ENCODE results near the gene SP2.

SP2 gene

DNA sequence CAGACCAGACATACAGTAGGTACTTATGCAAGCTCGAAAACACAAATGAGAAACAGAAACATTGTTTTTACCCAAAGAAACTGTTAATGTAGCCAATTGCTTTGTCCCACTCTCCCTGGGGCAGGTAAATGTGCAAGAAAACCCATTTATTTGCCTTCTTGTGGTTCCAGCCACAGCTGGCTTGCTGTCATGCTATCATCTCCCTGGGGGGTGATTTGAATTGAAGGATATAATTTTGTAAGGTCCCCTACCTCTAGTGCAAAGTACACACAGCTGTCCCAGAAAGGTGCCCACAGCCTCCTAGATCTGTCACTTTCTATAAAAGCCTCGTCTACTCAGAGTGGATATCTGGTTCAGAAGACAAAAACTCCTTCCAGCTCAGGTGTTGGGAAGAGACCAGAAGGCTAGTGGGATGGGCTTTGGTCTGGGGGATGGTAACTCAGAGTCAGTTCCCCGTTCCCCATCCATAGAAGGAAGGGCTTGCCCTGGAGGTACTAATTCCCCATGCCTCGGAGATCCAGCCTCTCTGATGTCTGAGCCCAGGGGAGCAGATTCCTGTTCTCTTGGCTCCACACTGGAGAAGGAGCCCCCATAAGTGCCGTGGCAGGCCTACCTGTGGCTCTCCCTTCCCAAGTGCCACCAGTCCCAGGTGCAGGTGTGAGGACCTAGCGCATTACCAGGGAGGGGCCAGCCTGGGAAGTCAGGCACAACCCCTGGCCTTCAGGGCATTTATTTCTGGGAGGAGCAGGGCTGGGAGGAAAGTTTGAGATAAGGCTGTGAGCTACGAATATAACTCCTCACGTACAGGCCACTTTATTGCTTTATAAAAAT lies 64.0 kb downstream of the SP2 start:
- in situ Hi-C loops (cut with MboI; ENCODE audit: low pct_unique_long_range_greater_than_20kb, low sequenced_read_pairs), result loop anchor here (25.0 kb wide), 1 partner anchor 123 kb away; the partner anchor contains the start of genes LRRC46, MRPL10 and SCRN2
- DNase-seq, result no peak

DNA sequence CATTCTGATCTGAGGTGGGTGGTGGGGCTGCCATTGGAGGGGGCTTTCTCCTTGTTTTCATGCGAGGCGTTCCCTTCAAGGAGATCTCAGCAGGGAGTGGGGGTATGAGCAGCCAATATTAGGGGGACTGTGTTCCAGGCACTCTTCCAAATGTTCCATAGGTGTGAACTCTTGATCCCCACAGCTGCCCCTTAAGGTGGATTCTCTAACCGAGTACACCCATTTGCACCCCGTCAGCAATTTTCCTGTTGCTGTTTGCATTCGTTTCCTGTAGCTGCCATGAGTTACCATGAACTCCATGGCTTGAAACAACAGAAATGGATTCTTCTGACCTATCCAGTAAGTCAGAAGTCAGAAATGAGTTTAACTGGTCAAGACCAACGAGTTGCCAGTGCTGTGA lies 65.4 kb downstream of the SP2 start:
- no peak for DNase-seq
- in situ Hi-C loops (cut with MboI; ENCODE audit: low pct_unique_long_range_greater_than_20kb, low sequenced_read_pairs), result loop anchor here (25.0 kb wide), 1 partner anchor 124 kb away; the partner anchor contains the start of genes LRRC46, MRPL10 and SCRN2

DNA sequence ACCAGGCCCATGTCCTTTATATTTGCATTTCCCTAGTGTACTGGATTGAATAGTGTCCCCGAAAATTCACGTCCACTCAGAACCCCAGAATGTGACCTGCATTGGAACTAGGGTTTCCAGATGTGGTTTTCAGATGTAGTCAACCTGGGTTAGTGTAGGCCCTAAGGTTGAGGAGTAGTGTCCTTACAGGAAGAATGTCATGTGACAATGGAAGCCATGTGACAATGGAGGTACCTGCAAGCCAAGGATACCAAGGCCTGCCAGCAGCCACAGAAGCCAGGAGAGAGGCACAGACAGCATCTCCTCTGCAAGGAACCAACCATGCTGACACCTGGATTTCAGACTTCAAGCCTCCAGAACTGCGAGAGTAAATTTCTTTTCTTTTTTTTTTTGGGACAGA lies 66.9 kb downstream of the SP2 start:
- in situ Hi-C loops (cut with MboI; ENCODE audit: low pct_unique_long_range_greater_than_20kb, low sequenced_read_pairs), result loop anchor here (25.0 kb wide), 1 partner anchor 126 kb away; the partner anchor contains the start of genes LRRC46, MRPL10 and SCRN2
- DNase-seq, result no peak

DNA sequence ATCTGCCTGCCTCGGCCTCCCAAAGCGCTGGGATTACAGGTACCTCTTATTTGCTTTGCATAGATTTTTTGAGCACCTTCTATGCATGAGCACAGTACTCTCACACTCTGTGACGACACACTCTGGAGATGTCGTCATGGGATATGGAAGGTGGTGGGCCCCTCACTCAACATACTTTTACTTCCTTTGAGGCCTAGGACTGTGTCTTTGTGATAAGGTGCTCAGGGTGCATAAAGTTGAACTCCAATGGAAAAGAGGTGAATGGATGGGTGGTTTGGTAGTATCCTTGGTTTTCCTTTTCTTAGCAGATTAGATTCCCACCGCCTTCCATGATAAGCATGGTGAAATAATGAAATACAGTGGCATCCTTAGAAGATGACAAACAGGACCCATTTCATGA lies 68.8 kb downstream of the SP2 start:
- DNase-seq, result no peak
- in situ Hi-C loops (cut with MboI; ENCODE audit: low pct_unique_long_range_greater_than_20kb, low sequenced_read_pairs), result loop anchor here (25.0 kb wide), 1 partner anchor 128 kb away; the partner anchor contains the start of genes LRRC46, MRPL10 and SCRN2

DNA sequence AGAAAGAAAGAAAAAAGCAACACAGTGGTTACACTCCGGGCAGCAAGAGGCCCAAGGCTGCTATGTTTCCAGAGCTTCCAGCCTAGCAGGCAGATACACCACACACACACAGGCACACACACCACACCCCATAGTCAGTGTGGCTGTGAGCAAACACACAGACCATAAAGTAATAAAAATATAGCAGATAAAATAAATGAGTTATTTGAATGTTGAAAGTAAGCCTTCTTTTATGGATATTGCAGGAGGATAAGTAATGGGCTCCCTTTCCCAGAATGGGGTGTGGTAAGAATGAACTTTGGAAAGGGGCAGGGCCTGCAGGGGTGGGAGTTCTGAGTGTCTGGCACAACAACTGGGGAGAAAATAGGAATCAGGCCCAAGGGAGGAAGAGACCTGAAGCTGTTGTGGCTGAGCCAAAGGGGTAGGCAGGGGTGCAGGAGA lies 70.1 kb downstream of the SP2 start:
- in situ Hi-C loops (cut with MboI; ENCODE audit: low pct_unique_long_range_greater_than_20kb, low sequenced_read_pairs), result loop anchor here (25.0 kb wide), 1 partner anchor 129 kb away; the partner anchor contains the start of genes LRRC46, MRPL10 and SCRN2
- DNase-seq, result no peak

DNA sequence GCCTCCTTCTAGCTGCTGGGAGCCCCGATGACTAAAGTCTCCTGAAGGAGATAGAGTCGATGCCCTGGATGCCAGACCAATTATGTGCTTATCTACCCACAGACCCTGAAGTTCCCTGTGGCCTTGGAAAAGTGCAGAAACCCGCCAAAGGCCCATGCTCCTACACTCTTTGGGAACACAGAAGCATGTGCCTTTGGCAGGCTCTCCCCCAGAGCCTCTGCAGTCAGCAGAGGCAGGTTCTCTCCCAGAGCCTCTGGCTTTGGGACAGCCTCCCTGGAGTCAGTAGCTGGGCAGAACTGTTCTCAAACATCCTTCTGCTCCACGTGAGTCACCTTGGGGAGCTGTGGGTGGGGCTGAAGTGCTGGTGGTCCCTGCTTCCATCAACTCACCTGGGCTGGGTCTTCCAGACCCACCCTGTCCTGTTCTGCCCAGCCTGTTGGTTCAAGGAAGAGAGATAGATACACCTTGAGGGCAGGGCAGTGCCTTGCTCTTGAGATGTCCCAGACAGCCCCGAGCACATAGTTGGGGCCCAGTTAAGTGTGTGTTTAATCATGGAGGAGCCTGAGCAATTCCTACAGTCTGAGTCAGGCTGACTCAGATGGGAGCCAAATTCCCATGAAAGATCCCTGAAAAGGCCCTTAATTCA lies 71.7 kb downstream of the SP2 start:
- DNase-seq, result no peak
- in situ Hi-C loops (cut with MboI; ENCODE audit: low pct_unique_long_range_greater_than_20kb, low sequenced_read_pairs), result loop anchor here (25.0 kb wide), 1 partner anchor 130 kb away; the partner anchor contains the start of genes LRRC46, MRPL10 and SCRN2

DNA sequence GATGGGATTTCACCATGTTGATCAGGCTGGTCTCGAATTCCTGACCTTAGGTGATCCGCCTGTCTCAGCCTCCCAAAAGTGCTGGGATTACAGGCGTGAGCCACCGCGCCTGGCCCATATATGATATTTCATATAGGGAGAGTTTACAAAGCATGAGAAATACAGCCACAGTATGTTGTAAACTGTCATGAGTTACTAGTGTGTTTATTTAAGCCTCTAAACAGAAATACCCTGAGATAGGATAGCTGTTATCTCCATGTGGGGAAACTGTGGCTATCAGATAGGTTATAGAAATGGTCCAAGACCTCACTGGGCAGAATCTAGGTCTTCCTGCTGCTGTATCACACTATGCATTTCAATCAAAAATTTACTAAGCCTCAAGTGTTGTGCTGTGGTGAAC lies 72.8 kb downstream of the SP2 start:
- no peak for DNase-seq
- in situ Hi-C loops (cut with MboI; ENCODE audit: low pct_unique_long_range_greater_than_20kb, low sequenced_read_pairs), result loop anchor here (25.0 kb wide), 1 partner anchor 132 kb away; the partner anchor contains the start of genes LRRC46, MRPL10 and SCRN2

DNA sequence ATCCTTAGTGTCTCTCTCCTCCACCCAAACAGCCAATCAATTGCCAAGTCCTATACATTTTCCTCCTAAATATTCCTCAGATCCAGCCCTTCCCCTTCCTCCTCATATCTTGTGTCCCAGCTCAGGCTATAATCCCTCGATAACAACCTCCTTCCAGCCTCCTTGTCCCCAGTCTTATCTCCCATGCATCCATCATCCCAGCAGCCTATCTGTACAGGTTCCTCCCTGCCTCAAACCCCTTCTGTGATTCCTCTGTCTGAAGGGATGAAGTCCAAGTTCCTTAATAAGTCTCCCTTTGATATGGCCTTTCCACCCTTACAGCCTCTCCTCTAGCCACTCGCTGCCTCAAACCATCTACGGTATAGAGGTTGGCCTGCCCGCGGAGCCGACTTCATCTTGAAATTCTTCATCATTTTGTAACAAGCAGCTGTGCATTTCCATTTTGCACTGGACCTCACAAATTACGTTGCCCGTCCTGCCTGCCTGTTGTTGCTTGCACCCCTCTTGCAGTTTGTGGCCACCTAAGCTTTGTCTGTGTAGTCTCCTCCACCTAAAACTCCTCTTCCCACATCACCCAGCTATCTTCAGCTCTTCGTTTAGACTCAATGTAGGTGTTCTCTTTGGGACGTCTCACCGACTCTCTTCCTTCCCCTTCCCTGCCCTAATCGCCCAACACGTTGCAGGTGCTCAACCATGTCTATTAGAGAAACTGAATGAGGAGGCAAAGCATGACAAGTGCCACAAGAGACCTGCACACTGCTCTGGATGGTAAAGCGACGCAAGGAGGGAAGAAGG lies 74.1 kb downstream of the SP2 start:
- in situ Hi-C loops (cut with MboI; ENCODE audit: low pct_unique_long_range_greater_than_20kb, low sequenced_read_pairs), result loop anchor here (25.0 kb wide), 1 partner anchor 133 kb away; the partner anchor contains the start of genes LRRC46, MRPL10 and SCRN2
- DNase-seq, result no peak

DNA sequence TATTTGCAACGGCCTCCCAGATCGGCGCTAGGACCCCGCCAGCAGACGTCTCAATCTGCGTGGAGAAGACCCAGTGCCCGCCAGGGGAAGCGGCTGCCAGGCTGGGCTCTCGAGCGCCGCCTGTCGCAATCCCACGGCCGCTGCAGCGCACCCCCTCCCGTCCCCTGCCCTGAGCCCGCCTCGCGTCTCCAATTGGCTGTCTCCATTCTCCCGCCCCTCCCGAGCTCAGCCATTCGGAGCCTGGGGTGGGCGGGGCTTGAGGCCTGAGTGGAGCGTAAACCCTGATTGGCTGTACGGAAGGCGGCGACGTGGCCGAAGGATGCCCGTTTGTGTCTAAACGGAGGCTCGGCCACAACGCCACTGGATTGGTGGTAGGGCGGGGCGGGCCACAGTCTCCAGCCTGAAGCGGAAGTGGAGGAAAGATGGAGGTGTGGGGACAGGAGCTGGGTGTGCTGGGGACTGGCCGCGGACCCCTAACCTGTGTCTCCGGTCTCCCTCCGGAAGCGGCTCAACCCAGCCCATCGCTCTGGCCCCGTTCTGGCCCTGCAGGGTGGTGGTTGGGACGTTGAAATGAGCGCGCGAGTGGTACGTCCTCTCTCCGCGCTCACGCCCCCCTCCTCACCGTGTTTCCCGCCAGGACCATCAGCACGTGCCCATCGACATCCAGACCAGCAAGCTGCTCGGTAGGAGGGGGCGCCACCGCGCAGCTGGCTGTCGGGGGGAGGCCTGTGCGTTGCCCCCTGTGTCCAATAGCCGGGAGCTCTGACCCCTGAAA lies 74.9 kb downstream of the SP2 start, which contains the start of gene CDK5RAP3:
TSS of gene CDK5RAP3 (plus strand) at position 389 of the 775 bp plus-strand sequence. CDS start at position 423, 34 bp downstream.
- in situ Hi-C loops (cut with MboI; ENCODE audit: low pct_unique_long_range_greater_than_20kb, low sequenced_read_pairs), result loop anchor here (25.0 kb wide), 1 partner anchor 134 kb away; the partner anchor contains the start of genes LRRC46, MRPL10 and SCRN2
- peak; percentile 100 for DNase-seq

DNA sequence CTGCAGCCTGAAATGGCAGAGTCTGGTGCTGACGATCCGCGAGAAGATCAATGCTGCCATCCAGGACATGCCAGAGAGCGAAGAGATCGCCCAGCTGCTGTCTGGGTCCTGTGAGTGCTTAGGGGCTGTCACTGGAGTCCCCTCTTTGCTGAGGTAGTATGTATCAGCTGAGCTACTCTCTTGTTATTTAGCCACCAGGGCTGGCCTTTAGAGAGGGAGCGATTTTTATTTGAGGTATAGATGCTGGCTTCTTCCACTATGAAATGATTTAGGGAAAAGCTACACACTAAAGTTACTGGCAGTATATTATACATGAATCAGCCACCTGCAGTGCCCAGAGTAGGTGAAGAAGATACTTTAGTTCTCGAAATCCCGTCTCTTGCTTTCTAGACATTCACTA lies 77.5 kb downstream of the SP2 start:
- DNase-seq, result no peak
- in situ Hi-C loops (cut with MboI; ENCODE audit: low pct_unique_long_range_greater_than_20kb, low sequenced_read_pairs), result loop anchor here (25.0 kb wide), 1 partner anchor 136 kb away; the partner anchor contains the start of genes LRRC46, MRPL10 and SCRN2

DNA sequence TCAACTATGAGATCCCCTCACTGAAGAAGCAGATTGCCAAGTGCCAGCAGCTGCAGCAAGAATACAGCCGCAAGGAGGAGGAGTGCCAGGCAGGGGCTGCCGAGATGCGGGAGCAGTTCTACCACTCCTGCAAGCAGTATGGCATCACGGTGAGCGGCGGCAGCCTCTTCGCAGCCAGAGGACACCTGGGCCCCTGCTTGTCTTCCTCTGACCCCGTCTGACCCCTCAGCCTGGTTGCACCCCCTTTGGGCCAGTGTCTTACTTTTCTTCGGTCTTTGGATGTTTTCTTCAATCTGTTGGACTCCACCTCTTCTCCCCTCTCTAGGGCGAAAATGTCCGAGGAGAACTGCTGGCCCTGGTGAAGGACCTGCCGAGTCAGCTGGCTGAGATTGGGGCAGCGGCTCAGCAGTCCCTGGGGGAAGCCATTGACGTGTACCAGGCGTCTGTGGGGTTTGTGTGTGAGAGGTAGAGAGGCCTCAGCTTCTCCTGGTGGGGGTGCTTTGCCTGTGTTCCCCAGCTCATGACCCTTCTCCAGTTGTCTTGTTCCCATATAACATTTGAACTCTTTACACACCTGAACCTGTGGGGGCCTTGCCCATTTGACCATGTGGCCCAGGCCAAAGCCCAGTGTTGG lies 79.3 kb downstream of the SP2 start:
- in situ Hi-C loops (cut with MboI; ENCODE audit: low pct_unique_long_range_greater_than_20kb, low sequenced_read_pairs), result no loop called here
- DNase-seq, result no peak

DNA sequence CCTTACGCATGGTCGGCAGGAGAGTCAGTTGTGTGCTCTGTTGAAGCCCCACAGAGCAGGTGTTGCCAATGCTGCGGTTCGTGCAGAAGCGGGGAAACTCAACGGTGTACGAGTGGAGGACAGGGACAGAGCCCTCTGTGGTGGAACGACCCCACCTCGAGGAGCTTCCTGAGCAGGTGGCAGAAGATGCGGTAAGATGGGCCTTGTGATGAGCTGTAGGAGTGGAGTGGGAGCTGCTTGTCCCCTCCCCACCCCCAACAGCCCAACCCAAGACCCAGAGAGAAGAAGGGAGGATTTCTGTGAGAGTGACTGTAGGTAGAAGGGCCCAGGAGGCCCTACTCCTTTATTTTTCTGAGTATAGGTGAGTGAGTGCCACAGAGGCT lies 79.8 kb downstream of the SP2 start:
- DNase-seq, result no peak
- in situ Hi-C loops (cut with MboI; ENCODE audit: low pct_unique_long_range_greater_than_20kb, low sequenced_read_pairs), result no loop called here

DNA sequence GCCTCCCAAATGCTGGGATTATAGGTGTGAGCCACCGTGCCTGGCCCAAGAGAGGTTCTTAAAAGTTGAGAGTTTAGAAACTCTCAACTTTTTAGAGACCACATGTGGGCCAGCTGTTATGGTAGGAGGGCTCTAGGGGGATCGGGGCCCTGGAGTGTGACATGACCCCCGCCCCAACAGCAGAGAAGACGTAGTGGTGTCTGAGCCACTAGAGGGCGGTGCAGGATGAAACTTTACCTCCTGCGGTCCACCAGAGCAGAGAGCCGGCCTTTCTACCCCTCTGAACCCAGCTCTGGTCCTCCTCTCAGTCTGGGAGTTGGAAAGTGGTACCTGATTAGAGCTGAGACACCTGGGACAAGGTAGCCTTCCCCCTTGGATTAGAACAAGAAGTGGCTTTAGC lies 82.3 kb downstream of the SP2 start:
- DNase-seq, result peak; percentile 75
- in situ Hi-C loops (cut with MboI; ENCODE audit: low pct_unique_long_range_greater_than_20kb, low sequenced_read_pairs), result no loop called here
